ENCODE results near the gene PLPP2. TPM values are rescaled to one million over a fixed set of nuclear protein-coding genes. Genes with fewer than 3 reads are reported as not detected.
"Not testable (repeated sequence)": the region's sequence is repeated elsewhere in the genome, so short reads cannot be mapped to it uniquely, and the experiment has no call there.

PLPP2 gene
- total RNA-seq, 2 experiments from 2014 or later = 0.37 to 0.42 TPM

DNA sequence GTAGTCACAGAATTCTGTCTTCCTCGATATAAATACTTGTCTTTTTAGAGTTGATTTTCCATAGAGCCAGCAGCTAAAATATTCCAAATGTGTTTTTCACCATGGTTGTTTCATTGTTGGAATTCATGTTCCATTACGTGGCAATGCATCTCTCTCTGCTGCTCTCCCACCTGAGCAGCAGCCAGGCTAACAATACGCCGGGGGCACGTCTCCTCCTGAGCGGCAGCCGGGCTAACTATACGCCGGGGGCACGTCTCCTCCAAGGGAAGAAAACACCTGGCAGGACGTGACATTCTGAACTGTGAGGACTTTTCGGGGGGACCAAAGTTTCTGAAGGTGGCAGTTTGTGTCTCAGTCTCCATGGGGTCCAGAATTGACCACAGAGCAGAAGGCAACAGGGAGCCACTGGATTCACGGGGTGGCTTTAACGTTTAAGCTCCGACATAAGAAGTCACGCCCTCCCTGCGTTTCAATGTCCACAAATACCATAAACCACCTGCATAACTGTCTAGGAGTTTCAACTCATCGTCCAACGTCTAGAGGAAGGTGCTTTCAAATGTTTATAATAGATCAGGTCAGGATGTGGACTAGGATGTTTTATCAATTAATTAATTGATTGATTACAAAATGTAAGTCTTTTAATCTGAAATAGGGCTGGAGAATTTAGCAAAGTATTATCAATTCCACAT lies 15.1 kb downstream of the PLPP2 start:
- Mint-ChIP-seq H3K27me3 (peaks cover 41% of the 10 kb centered on the region), H3K4me3 (no peak overlapping the region), H3K27ac (no peak overlapping the region), H3K9me3 (ENCODE audit: low read depth) (no peaks in the 10 kb centered on the region), H3K4me1 (no peaks in the 10 kb centered on the region), H3K36me3 (ENCODE audit: low read depth) (no peaks in the 10 kb centered on the region)
- ATAC-seq = no peak
- intact Hi-C loops (cut with DNase I, micrococcal nuclease) = no loop called here
- ChIA-PET CTCF (no interaction called here), POLR2A (no interaction called here)
- no peak for DNase-seq

DNA sequence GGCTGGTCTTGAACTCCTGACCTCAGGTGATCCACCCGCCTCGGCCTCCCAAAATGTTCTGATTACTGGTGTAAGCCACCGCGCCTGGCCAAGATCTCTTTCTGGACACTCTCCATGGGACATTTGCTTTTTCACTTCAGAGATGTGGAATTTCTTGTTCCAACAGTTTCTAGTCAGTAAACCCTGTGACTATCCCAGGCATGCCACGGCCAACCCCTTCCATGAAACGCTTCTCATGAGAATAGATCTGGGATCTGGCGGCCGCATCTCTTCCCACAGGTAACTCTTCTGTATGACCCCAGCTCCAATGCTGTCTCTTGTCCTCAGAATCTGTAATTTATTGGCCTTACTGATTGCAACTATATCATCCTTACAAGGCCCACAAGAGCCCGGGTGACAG lies 16.2 kb downstream of the PLPP2 start:
- ChIA-PET POLR2A (no interaction called here), CTCF (no interaction called here)
- no peak for ATAC-seq
- Mint-ChIP-seq H3K4me1 (no peaks in the 10 kb centered on the region), H3K27ac (no peak overlapping the region), H3K27me3 (peaks cover 44% of the 10 kb centered on the region), H3K9me3 (ENCODE audit: low read depth) (no peaks in the 10 kb centered on the region), H3K4me3 (no peak overlapping the region), H3K36me3 (ENCODE audit: low read depth) (no peaks in the 10 kb centered on the region)
- no peak for DNase-seq
- intact Hi-C loops (cut with DNase I, micrococcal nuclease) = no loop called here

DNA sequence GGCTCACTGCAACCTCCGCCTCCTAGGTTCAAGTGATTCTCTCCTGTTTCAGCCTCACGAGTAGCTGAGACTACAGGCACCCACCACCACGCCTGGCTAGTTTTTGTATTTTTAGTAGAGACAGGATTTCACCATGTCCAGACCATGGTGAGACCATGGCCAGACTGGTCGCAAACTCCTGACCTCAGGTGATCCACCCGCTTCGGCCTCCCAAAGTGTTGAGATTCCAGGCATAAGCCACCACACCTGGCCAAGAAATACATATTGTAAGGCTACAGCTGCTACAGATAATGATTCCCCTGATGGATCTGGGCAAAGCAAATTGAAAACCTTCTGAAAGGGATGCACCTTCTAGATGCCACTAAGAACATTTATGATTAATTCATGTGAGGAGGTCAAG lies 17.8 kb downstream of the PLPP2 start:
- no peaks in the 10 kb centered on the region for H3K4me1 Mint-ChIP-seq
- POLR2A ChIA-PET = no interaction called here
- intact Hi-C loops (cut with DNase I, micrococcal nuclease) = no loop called here
- H3K9me3 Mint-ChIP-seq (ENCODE audit: low read depth) = no peaks in the 10 kb centered on the region
- DNase-seq (no peak), ATAC-seq (no peak)
- CTCF ChIA-PET = no interaction called here
- H3K27ac Mint-ChIP-seq = no peak overlapping the region
- no peak overlapping the region for H3K4me3 Mint-ChIP-seq
- H3K27me3 Mint-ChIP-seq = peaks cover 46% of the 10 kb centered on the region
- no peaks in the 10 kb centered on the region for H3K36me3 Mint-ChIP-seq (ENCODE audit: low read depth)

DNA sequence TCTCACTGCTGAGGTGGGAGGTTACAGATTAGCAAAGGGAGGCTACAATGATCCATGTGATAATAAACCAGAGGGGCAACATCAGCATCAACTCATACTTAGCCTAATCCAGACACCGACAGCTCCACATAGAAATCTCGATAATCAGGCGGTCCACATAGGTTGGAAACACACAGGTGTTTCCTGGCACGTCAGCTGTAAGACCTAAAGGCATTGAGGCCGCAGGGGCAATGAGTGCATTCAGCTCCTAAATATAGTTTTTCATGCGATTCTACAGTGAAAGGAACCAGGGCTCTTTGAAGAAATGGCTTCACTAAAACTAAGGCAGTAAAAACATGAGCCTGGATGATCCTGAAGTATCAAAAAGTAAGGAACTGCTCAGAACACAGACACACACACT lies 19.3 kb downstream of the PLPP2 start:
- peaks cover 6% of the 10 kb centered on the region for H3K4me1 Mint-ChIP-seq
- H3K36me3 Mint-ChIP-seq (ENCODE audit: low read depth) = no peaks in the 10 kb centered on the region
- peaks cover 45% of the 10 kb centered on the region for H3K27me3 Mint-ChIP-seq
- intact Hi-C loops (cut with DNase I, micrococcal nuclease) = no loop called here
- ChIA-PET CTCF (interaction anchor here (0.9 kb wide), 1 partner anchor 24 kb away, joined by 3 read pairs; no protein-coding TSS in a partner anchor), POLR2A (no interaction called here)
- no peaks in the 10 kb centered on the region for H3K9me3 Mint-ChIP-seq (ENCODE audit: low read depth)
- H3K27ac Mint-ChIP-seq = no peak overlapping the region
- ATAC-seq = no peak
- H3K4me3 Mint-ChIP-seq = no peak overlapping the region
- no peak for DNase-seq

GRCh38 chr19:270766-271318 lies 20.4 kb downstream of the PLPP2 start:
- DNase-seq; H3K4me3 Mint-ChIP-seq; ATAC-seq; CTCF ChIA-PET; H3K27ac Mint-ChIP-seq; H3K36me3 Mint-ChIP-seq (ENCODE audit: low read depth); POLR2A ChIA-PET; H3K9me3 Mint-ChIP-seq (ENCODE audit: low read depth); intact Hi-C loops (cut with DNase I, micrococcal nuclease): not testable (repeated sequence)
- Mint-ChIP-seq H3K4me1 (peaks cover 10% of the 10 kb centered on the region), H3K27me3 (peaks cover 45% of the 10 kb centered on the region)

- intact Hi-C loops (cut with DNase I, micrococcal nuclease) = no loop called here
- ChIA-PET POLR2A (no interaction called here), CTCF (no interaction called here)
- H3K27me3 Mint-ChIP-seq = peaks cover 50% of the 10 kb centered on the region
- no peaks in the 10 kb centered on the region for H3K36me3 Mint-ChIP-seq (ENCODE audit: low read depth)
- peaks cover 10% of the 10 kb centered on the region for H3K4me1 Mint-ChIP-seq
- ATAC-seq (no peak), DNase-seq (no peak)
- H3K9me3 Mint-ChIP-seq (ENCODE audit: low read depth) = no peaks in the 10 kb centered on the region
- no peak overlapping the region for H3K4me3 Mint-ChIP-seq
- H3K27ac Mint-ChIP-seq = no peak overlapping the region
Measured at GRCh38 chr19:269241-269640, 22.0 kb downstream of the PLPP2 start.

DNA sequence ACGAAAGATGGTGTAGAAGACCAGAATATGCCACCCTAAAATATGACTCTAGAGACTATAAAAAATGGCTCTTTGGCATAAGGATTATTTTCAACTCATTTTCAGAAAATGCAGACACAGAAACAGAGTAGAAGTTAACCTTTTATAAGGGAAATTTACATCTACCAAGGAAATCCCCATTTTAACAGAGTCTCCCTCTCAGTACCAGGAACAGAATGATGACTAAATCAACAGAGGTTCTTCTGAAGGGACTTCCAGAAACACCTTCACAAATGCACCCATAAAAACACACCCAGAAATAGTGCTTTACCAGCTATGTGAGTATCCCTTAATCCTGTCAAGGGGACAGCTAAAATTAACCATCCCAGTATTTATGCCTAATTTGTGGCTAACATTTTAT lies 29.1 kb downstream of the PLPP2 start:
- Mint-ChIP-seq H3K4me1 (peaks cover 22% of the 10 kb centered on the region), H3K27me3 (peaks cover 36% of the 10 kb centered on the region), H3K4me3 (no peak overlapping the region), H3K36me3 (ENCODE audit: low read depth) (no peaks in the 10 kb centered on the region), H3K9me3 (ENCODE audit: low read depth) (no peaks in the 10 kb centered on the region), H3K27ac (peak overlapping the region; percentile 75)
- ATAC-seq (peak; percentile 85), DNase-seq (no peak)
- POLR2A ChIA-PET = no interaction called here
- intact Hi-C loops (cut with DNase I, micrococcal nuclease) = no loop called here
- CTCF ChIA-PET = interaction anchor here (0.6 kb wide), 1 partner anchor 118 kb away, joined by 3 read pairs; no protein-coding TSS in a partner anchor

DNA sequence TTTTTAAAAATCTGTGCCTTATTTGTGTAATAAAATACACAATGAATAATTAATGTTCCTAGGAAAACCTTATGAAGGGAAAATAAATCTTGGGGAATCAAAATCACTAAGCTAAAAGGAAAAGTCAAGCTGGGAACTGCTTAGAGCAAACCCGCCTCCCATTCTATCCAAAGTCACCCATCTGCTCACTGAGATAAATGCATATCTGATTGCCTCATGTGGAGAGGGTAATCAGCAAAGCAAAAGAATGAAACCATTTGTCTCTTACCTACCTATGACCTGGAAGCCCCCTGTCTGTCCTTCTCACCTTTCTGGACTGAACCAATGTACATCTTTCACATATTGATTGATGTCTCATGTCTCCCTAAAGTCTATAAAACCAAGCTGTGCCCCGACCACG lies 34.4 kb downstream of the PLPP2 start:
- H3K36me3 Mint-ChIP-seq (ENCODE audit: low read depth); ATAC-seq; H3K4me3 Mint-ChIP-seq; POLR2A ChIA-PET; H3K4me1 Mint-ChIP-seq; DNase-seq; intact Hi-C loops (cut with DNase I, micrococcal nuclease); H3K27ac Mint-ChIP-seq; H3K9me3 Mint-ChIP-seq (ENCODE audit: low read depth): not testable (repeated sequence)
- CTCF ChIA-PET = interaction anchor here (1.0 kb wide), 1 partner anchor 10 kb away, joined by 3 read pairs; no protein-coding TSS in a partner anchor
- peaks cover 32% of the 10 kb centered on the region for H3K27me3 Mint-ChIP-seq

- H3K4me1 Mint-ChIP-seq; POLR2A ChIA-PET; H3K4me3 Mint-ChIP-seq; H3K27ac Mint-ChIP-seq; H3K36me3 Mint-ChIP-seq (ENCODE audit: low read depth); intact Hi-C loops (cut with DNase I, micrococcal nuclease); H3K9me3 Mint-ChIP-seq (ENCODE audit: low read depth); ATAC-seq: not testable (repeated sequence)
- H3K27me3 Mint-ChIP-seq = peaks cover 25% of the 10 kb centered on the region
- CTCF ChIA-PET = interaction anchor here (0.8 kb wide), 1 partner anchor 14 kb away, joined by 3 read pairs; no protein-coding TSS in a partner anchor
- DNase-seq = peak; percentile 9
Measured at GRCh38 chr19:252421-253186, 38.6 kb downstream of the PLPP2 start.

DNA sequence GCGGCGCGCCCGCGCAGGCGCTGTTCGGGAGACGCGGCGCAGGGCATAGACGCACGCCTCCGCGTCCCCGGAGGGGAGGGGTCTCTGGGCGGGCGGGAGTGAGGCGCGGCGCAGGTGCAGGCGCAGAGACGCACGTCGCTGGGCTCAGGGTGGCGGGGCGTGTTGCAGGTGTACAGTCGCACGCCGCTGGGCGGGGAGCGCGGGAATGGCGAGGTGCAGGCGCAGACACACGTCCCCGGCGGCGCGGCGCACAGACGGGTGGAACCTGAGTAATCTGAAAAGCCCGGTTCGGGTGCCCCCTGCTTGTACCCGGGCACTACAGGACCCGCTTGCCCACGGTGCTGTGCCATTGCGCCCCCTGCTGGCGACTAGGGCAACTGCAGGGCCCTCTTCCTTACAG lies 44.7 kb downstream of the PLPP2 start:
- intact Hi-C loops (cut with DNase I, micrococcal nuclease) = no loop called here
- H3K4me3 Mint-ChIP-seq = no peak overlapping the region
- no peaks in the 10 kb centered on the region for H3K36me3 Mint-ChIP-seq (ENCODE audit: low read depth)
- DNase-seq (peak; percentile 14), ATAC-seq (no peak)
- H3K4me1 Mint-ChIP-seq = no peaks in the 10 kb centered on the region
- no peak overlapping the region for H3K27ac Mint-ChIP-seq
- no peaks in the 10 kb centered on the region for H3K9me3 Mint-ChIP-seq (ENCODE audit: low read depth)
- no peaks in the 10 kb centered on the region for H3K27me3 Mint-ChIP-seq
- POLR2A ChIA-PET = no interaction called here
- CTCF ChIA-PET = interaction anchor here (0.6 to 1.4 kb wide), 3 partner anchors 14 to 264 kb away, joined by 3 to 10 read pairs (median 4); no protein-coding TSS in a partner anchor

GRCh38 chr19:245900-246299 lies 45.3 kb downstream of the PLPP2 start:
- H3K4me1 Mint-ChIP-seq; POLR2A ChIA-PET; ATAC-seq; H3K27ac Mint-ChIP-seq; intact Hi-C loops (cut with DNase I, micrococcal nuclease); H3K27me3 Mint-ChIP-seq; DNase-seq; H3K36me3 Mint-ChIP-seq (ENCODE audit: low read depth); H3K4me3 Mint-ChIP-seq; CTCF ChIA-PET; H3K9me3 Mint-ChIP-seq (ENCODE audit: low read depth): not testable (repeated sequence)

DNA sequence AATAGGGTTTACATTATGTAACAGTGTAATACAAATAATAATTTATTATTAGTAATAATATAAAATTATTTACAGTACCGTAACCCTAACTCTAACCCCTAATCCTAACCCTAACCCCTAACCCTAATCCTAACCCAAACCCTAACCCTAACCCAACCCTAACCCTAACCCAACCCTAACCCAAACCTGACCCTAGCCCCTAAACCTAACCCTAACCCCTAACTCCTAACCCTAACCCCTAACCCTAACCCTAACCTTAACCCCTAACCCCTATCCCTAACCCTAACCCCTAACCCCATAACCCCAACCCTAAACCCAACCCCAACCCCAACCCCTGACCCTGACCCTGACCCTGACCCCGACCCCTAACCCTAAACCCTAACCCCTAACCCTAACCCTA lies 45.7 kb downstream of the PLPP2 start:
- Mint-ChIP-seq H3K27me3 (no peaks in the 10 kb centered on the region), H3K4me3 (no peak overlapping the region), H3K27ac (no peak overlapping the region), H3K4me1 (no peaks in the 10 kb centered on the region), H3K9me3 (ENCODE audit: low read depth) (no peaks in the 10 kb centered on the region), H3K36me3 (ENCODE audit: low read depth) (no peaks in the 10 kb centered on the region)
- intact Hi-C loops (cut with DNase I, micrococcal nuclease) = no loop called here
- ChIA-PET POLR2A (no interaction called here), CTCF (no interaction called here)
- ATAC-seq = no peak
- DNase-seq = no peak

Data from activated CD4-positive, alpha-beta T cell treated with anti-CD3 and anti-CD28 coated beads for 36 hours (primary cell).